NCI-H510A (cell line): ENCODE measurements around the gene PRPF18.

Source experiments
- DNase-seq: peaks from one replicate; lab custom pipeline; 2025; lab: John Stamatoyannopoulos, UW

Gene PRPF18

DNA sequence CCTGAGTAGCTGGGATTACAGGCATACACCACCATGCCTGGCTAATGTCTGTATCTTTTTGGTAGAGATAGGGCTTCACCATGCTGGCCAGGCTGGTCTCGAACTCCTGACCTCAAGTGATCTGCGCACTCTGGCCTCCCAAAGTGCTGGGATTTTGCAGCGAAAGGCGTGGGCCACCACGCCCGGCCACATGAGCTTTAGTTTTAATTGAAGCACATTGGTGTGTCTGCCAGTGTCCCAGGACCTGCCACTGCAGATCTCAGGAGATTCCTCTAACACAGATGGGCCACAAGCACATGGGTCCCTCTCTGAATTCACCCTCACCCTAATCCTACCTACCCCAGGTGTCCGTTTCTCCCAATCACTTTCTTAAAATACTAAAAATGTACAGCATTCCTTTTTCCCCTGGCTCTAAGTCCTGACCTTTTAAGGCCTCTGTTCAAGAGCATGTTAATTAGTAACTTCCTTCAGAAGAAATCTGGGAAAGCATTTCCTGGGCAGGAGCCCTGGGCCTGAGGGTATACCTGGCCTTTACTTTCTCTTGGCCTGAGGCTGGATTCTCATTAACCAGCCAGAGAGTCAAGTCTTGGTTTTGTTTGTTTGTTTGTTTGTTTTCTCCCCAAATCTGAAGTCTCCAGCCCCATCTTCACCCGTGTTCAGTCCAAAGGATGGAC lies 82.6 kb downstream of the PRPF18 start:
- DNase-seq, result no peak

DNA sequence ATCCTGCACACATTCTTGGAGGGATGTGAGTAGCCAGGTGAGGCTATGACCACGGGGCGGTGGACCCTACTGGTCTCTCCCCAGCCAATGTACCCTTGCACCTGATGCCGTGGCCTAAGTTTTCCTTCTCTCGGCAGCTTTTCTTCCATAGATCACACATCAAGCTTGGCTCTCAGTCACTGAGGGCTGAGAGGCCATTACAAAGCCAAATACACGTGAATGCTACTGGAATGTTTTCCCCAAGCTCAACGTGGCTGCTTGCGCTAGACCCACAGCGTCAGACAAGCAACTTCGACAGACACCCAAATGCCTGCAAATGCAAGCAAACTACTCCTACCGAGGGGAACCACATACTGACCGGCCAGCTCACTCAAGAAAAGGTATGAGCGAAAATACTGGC lies 83.1 kb downstream of the PRPF18 start:
- DNase-seq, result no peak

DNA sequence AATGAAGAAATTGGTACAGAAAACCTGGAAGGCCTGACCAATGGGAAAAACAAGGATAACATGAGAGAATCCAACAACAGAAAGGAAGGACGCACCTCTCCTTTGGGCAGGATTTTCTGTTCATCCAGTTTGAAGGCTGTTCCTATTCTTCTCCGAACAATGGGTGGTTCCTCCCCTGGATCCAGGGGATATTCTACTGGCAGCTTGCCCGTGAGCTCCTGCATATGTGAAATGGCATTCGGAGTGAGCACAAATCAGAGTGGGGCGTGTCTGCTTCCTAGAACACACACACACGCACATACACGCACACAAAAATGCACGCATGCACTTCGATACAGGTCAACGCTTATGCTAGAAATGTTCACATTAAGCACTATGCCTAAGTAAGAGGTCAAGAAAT lies 83.5 kb downstream of the PRPF18 start:
- no peak for DNase-seq

DNA sequence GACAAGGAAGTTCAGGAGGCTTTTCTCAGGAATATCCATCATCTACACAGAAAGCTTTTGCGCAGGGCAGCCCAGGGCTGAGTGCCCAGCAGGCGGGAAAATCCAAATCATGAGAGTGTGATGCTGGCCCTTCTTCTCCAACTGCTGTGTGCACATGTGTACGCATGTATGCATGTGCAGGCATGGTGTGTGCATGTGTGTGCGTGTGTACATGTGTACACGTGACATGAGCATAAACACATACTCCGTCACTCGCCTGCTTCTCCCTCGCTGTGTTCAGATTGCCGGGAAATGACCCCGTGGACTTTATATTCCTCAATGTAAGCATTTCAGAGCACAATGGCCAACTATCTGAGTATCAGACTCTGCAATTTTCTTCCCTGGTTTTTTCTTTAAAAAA lies 85.1 kb downstream of the PRPF18 start:
- DNase-seq, result no peak

DNA sequence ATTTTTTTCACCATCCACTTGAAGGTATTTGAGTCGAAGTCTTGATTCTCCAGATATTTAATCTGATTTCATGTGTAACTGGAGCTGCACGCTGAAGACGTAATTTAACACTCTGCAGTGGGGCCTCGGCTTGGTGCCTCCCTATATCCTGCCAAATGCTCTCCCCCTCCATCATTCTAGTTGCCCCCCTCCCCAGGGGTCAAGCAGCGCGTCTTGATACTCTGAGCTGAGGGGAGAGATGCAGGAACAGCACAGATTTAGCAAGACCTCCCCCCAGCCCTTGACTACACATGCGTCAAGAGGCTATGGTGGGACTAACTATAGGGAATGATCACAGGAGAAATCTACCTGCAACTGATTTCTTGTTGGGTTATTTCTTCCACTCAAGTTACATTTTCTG lies 85.8 kb downstream of the PRPF18 start:
- DNase-seq, result no peak

DNA sequence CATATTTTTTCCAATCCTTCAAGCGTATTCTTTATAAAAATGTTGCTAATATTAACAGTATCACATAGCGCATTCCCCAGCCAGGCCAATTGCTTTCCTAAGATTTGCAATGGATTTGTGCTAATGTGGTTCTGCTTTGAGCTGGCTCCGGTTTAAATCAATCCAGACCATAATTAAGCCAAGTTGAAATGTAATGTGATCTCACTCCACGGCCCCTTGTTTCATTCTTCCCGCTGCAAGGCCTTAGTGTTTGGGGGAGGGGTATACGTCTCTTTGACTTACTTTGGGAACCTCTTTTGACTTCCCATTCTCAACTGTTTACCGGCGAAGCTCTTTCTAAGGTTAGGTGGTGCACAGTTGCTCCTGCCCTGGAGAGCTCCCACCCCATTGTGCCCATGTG lies 86.4 kb downstream of the PRPF18 start:
- DNase-seq, result no peak

DNA sequence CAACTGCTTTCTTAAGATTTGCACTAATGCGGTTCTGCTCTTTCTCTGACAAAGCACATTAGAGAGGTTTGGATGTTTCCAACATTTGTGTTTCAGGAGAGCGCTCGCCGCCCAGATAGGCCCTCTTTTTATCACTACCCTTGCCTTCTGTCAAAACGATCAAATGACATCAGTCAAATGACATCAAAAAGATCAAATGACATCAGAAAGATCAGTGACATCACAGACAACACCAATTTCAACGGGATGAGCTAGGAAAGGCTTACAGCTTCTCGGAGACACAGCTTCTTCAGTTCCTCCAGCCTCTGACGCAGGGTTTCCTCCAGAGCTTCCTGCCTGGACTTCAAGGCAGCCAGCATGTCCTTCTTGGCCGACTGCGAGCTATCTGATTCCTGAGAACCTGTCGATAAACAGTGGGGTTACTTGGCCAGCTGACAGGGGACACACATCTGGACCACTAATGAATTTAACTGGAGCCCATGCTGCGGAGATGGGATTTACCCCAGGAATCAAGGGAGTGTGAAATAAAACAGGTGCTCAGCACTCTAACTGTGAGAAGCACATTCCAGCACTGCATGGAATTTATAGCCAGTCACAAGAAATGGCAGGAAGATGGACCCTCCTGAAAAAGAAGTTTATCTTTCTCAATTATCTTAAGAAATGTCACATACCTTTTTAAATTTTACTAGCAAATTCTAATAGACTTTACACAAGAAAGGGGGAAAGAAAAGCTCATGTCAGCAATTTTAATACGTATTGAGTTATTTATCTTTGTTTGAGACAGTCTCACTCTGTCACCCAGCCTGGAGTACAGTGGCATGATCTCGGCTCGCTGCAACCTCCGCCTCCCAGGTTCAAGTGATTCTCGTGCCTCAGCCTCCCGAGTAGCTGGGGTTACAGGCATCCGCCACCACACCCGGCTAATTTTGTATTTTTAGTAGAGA lies 88.2 kb downstream of the PRPF18 start:
- no peak for DNase-seq

DNA sequence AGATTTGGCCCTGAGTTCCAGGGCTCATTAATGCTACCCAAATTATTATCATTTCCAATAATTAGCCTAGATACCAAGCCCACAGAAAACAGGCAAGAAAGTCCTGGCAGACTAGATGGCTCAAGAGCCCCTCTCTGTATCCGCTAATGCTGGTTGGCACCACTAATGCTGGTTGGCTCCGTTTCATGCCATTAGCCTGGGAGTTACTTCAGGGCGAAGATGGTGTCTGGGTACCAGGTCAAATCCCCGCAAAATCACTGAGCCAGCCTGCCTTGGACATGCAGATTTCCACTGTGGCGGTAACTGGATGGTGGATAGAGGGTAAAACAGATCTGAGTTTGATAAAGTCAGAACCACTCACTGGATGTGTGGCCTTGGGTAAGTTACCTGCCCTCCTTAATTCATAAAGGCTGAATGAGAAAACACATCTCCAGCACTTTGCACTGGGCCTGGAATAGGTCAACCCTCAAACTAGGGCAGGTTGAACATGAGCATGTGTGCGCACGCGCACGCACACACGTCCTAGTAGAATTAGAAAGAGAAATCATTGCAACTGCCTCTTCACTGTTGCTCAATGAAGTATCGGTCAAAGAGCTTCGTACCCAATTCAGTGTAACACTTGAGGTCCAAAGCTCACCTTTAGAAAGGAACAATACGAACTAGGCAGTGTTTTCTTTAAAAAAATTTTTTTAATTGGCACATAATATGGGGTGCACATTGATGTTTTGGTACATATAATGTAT lies 91.5 kb downstream of the PRPF18 start:
- no peak for DNase-seq
